Transverse colon (tissue), 4 donors: ENCODE measurements around the gene HCFC1R1.

Experiments
- CTCF ChIP-seq, 5 experiments: fragments of 200-600 bp in 3 of 5; fragments of 450-650 bp in 2 of 5; sonication (generic) in 3 of 5; IDR thresholded peaks; 1 replicate in 2 of 5; 2 replicates in 3 of 5; pipeline ENCODE4 v1.5.1; 2016 to 2017; ENCODE audit warnings: antibody characterized with exemption in 5 of 5, inconsistent platforms in 3 of 5, mild to moderate bottlenecking in 2 of 5, moderate library complexity in 1 of 5
- EP300 ChIP-seq: sonication (generic); formaldehyde crosslinking; IDR thresholded peaks from one replicate; pipeline ENCODE4 v1.6.1; 2017; ENCODE audit warnings: antibody characterized with exemption, low read depth
- POLR2A ChIP-seq: fragments of 450-650 bp; IDR thresholded peaks from one replicate; pipeline ENCODE4 v1.6.1; 2016; ENCODE audit warnings: antibody characterized with exemption, mild to moderate bottlenecking, moderate library complexity
- POLR2AphosphoS5 ChIP-seq, 3 donors: sonication (generic); formaldehyde crosslinking; IDR thresholded peaks; one replicate each; pipeline ENCODE4 v1.6.1; 2016; ENCODE audit warnings: antibody characterized with exemption in 3 of 3

GRCh38 chr16:3010510-3010909 is 13.2 kb downstream of the HCFC1R1 start:
- TF ChIP-seq POLR2A (no peak), POLR2AphosphoS5 (IDR thresholded peaks at IDR 0.05) (no peak), CTCF (IDR thresholded peaks at IDR 0.05) (no peak), EP300 (no peak)
